Brain microvascular endothelial cell (primary cell): ENCODE data around the gene CNTNAP2.

Experiments
- DNase-seq: peaks from one replicate; pipeline ENCODE4 v3.0.0-alpha.2; 2020
- H3K27ac ChIP-seq: fragments of 250-450 bp; sonication (Bioruptor Pico); 2 replicates; pipeline ENCODE4 v1.5.1; 2020; ENCODE audit warnings: mild to moderate bottlenecking, moderate library complexity
- H3K27me3 ChIP-seq: fragments of 250-450 bp; sonication (Bioruptor Pico); replicated peaks from 2 replicates; pipeline ENCODE4 v1.5.1; 2020; ENCODE audit warnings: mild to moderate bottlenecking
- H3K36me3 ChIP-seq: fragments of 250-450 bp; sonication (Bioruptor Pico); replicated peaks from 2 replicates; pipeline ENCODE4 v1.5.1; 2020; ENCODE audit warnings: mild to moderate bottlenecking
- H3K4me3 ChIP-seq: 2 replicates; pipeline ENCODE4 v1.5.1; 2011; ENCODE audit warnings: low read depth, mild to moderate bottlenecking, control low read depth, low read length, moderate library complexity
- in situ Hi-C: cut with HindIII; loops from 2 replicates; pipeline ENCODE4 v1.10.0; 2017; ENCODE audit warnings: low sequenced_read_pairs, low pct_ligation_motif_present
- TF ChIP-seq, protein P1 (sequence below): IDR thresholded peaks from 2 replicates; pipeline ENCODE4 v1.5.1; 2011; ENCODE audit warnings: low read depth, mild to moderate bottlenecking, moderate library complexity, low read length, control low read depth, inconsistent platforms; ENCODE audit errors: missing control alignments

CNTNAP2 gene

DNA sequence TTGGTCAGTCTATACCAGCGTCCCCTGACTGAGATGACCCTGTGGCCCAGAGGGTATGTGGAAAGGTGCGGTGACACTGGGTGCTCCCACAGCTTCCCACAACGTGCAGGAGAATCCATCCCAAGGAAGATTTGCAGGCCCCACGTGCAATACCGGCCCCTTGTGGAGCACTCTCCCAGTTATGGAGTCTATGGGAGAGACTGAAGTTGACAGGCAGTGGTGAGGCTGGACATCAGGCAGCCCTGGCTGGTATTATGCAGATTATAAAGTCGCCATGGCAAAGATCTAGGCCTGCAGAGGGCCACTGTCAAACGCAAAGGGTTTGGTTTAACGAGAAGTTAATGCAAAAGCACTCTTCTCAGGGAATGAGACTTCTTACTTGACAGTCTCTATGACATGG lies 2039.2 kb downstream of the CNTNAP2 start:
- Histone ChIP-seq H3K27me3 (no peaks in the 10 kb centered on the region), H3K4me3 (no peak overlapping the region), H3K27ac (peak overlapping the region; percentile 9), H3K36me3 (no peaks in the 10 kb centered on the region)
- in situ Hi-C loops, result no loop called here
- TF ChIP-seq, protein P1, sequence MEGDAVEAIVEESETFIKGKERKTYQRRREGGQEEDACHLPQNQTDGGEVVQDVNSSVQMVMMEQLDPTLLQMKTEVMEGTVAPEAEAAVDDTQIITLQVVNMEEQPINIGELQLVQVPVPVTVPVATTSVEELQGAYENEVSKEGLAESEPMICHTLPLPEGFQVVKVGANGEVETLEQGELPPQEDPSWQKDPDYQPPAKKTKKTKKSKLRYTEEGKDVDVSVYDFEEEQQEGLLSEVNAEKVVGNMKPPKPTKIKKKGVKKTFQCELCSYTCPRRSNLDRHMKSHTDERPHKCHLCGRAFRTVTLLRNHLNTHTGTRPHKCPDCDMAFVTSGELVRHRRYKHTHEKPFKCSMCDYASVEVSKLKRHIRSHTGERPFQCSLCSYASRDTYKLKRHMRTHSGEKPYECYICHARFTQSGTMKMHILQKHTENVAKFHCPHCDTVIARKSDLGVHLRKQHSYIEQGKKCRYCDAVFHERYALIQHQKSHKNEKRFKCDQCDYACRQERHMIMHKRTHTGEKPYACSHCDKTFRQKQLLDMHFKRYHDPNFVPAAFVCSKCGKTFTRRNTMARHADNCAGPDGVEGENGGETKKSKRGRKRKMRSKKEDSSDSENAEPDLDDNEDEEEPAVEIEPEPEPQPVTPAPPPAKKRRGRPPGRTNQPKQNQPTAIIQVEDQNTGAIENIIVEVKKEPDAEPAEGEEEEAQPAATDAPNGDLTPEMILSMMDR, result no peak
- DNase-seq, result no peak

DNA sequence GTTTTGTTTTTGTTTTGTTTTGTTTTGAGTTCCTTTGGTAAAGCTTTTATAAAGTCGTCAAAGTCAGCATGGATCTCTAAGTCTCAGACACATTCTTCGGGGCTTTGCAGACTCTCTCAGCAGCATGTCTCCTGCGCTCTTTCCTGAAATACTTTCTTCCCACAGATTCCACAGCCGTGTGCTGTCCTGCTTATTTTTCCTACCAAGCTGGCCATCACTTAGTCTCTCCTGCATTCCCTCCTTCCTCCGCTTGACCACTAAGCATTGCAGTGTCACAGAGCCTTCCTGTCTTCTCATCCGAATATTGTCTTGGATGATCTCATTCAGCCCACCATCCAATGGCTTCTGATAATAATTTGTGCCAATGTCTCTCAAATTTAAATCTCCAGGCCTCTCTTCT lies 2039.6 kb downstream of the CNTNAP2 start:
- H3K36me3 ChIP-seq, result no peaks in the 10 kb centered on the region
- no peak overlapping the region for H3K27ac ChIP-seq
- DNase-seq, result peak; percentile 52
- TF ChIP-seq, protein P1, result no peak
- no peaks in the 10 kb centered on the region for H3K27me3 ChIP-seq
- H3K4me3 ChIP-seq, result no peak overlapping the region
- in situ Hi-C loops, result no loop called here

DNA sequence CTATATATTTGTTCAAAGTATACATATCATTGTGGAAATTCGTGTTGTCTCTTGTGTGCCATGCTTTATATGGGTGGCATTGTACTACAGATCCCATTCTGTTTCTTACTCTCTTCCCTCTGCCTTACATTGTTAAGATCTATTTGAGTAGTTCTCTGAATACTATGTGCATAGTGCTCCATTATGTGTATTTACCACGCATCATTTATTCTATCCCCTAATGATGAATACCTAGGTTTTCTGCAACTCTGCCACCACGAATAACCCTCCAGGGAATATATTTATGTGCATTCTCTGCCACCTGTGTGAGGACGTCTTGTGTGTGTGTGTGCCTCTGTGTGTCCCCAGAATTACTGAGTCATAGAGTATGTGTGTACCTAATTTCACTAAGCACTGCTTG lies 2042.7 kb downstream of the CNTNAP2 start:
- H3K4me3 ChIP-seq, result no peak overlapping the region
- DNase-seq, result no peak
- in situ Hi-C loops, result no loop called here
- H3K36me3 ChIP-seq, result no peaks in the 10 kb centered on the region
- no peak overlapping the region for H3K27ac ChIP-seq
- TF ChIP-seq, protein P1, result no peak
- H3K27me3 ChIP-seq, result no peaks in the 10 kb centered on the region

DNA sequence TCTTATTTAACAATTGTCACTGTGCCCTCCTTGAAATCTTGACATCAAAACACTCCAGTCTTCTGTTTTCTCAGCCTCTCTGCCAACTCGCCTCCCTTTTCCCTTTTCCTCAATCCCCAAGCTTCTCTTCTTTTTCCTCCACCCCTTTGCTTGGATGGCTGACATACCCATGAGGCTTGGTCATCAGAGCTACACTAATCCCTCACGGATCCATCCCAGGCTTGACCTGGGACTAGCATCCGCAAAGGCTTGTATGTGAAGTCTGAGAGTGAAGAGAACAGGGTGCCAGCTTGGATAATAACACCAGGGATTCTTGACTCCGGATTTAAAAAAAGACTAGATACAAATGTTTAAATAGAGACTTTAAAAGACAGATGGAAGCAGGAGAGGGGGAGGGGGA lies 2045.2 kb downstream of the CNTNAP2 start:
- H3K36me3 ChIP-seq, result no peaks in the 10 kb centered on the region
- TF ChIP-seq, protein P1, result no peak
- H3K4me3 ChIP-seq, result no peak overlapping the region
- H3K27me3 ChIP-seq, result no peaks in the 10 kb centered on the region
- H3K27ac ChIP-seq, result no peak overlapping the region
- in situ Hi-C loops, result no loop called here
- no peak for DNase-seq

DNA sequence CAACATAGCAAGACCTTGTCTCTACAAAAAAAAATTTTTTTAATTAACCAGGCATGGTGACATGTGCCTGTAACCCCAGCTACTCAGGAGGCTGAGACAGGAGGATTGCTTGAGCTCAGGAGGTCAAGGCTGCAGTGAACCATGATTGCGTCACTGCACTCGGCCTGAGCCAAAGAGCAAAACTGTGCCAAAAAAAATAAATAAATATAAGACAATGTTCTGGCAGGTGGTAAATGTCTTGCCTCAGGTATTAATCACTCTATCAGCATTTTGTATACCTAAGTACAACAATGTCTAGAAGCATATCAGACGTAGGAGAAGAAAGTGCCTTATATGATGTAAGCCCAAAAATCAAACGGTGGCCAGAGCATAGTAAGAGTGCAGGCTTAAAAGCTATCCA lies 2046.2 kb downstream of the CNTNAP2 start:
- Histone ChIP-seq H3K36me3 (no peaks in the 10 kb centered on the region), H3K27me3 (no peaks in the 10 kb centered on the region), H3K27ac (no peak overlapping the region), H3K4me3 (no peak overlapping the region)
- in situ Hi-C loops, result no loop called here
- TF ChIP-seq, protein P1, result no peak
- DNase-seq, result no peak

DNA sequence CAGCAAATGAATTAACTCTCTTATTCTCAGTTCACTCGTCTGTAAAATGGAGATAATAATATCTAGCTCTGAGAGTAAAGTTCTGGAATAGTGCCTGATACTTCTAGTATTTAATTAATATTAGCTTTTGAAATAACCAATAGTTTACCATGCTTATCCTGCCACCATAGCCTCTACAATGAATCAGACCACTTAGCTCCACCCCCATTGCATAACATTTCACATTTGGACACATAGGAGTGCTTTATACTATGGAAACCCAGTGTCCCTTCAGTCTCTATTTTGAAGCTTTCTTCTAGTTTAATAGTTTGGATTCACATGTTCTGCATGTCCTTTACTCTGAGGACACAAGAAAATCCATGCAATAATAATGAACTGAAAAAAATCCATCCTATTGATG lies 2046.6 kb downstream of the CNTNAP2 start:
- no peak for DNase-seq
- Histone ChIP-seq H3K27me3 (no peaks in the 10 kb centered on the region), H3K36me3 (no peaks in the 10 kb centered on the region), H3K27ac (no peak overlapping the region), H3K4me3 (no peak overlapping the region)
- in situ Hi-C loops, result no loop called here
- TF ChIP-seq, protein P1, result no peak
